Measurements from ENCODE around the gene KLK7. TPM values are rescaled to one million over a fixed set of nuclear protein-coding genes. Genes with fewer than 3 reads are reported as not detected.

KLK7 gene
- polyA plus RNA-seq, 1 of the 3 experiments (the other 2 are of a cell fraction) = not detected

GRCh38 chr19:50939596-50939995 is 44.1 kb downstream of the KLK7 start:
- CTCF ChIA-PET = interaction anchor here (2.7 to 3.8 kb wide), 2 partner anchors 10 to 17 kb away, joined by 11 to 16 read pairs; no protein-coding TSS in a partner anchor
- H2AFZ ChIP-seq (ENCODE audit: low read depth) = no peak overlapping the region
- no peak for DNase-seq

GRCh38 chr19:50933640-50934039 is 50.1 kb downstream of the KLK7 start:
- Histone ChIP-seq H3K4me1 (ENCODE audit: control insufficient read depth in 1 of 2, insufficient read depth in 2 of 2, low read depth in 1 of 2, low read length in 1 of 2) (no peaks in the 10 kb centered on the region), H3K4me3 (ENCODE audit: low read depth in 2 of 2, low read length in 1 of 2) (no peak overlapping the region), H4K20me1 (ENCODE audit: insufficient read depth) (no peaks in the 10 kb centered on the region), H2AFZ (ENCODE audit: low read depth) (no peak overlapping the region), H3K9me2 (no peaks in the 10 kb centered on the region), H3K27ac (ENCODE audit: low read depth in 2 of 2, low read length in 1 of 2) (no peak overlapping the region), H3K4me2 (no peak overlapping the region), H3K79me2 (ENCODE audit: insufficient read depth) (no peaks in the 10 kb centered on the region), H3K9me3 (no peaks in the 10 kb centered on the region), H3K36me3 (replicated peaks in 1 of 2; ENCODE audit: control insufficient read depth in 1 of 2, insufficient read depth in 2 of 2, low read length in 1 of 2) (no peaks in the 10 kb centered on the region), H3F3A (replicated peaks; ENCODE audit: insufficient read depth) (no peaks in the 10 kb centered on the region), H3K9ac (no peak overlapping the region), H3K27me3 (ENCODE audit: insufficient read depth) (peaks cover 37% of the 10 kb centered on the region; the same call in 1 of the 2 replicates)
- ChIA-PET CTCF (interaction anchor here (3.6 kb wide), 1 partner anchor 11 kb away, joined by 24 read pairs; no protein-coding TSS in a partner anchor), POLR2A (no interaction called here)
- 27% methylated on average over 8 of the region's 8 CpGs for whole genome bisulfite sequencing (ENCODE audit: low lambda C conversion rate)
- no peak for DNase-seq
- TF ChIP-seq MAX (IDR thresholded peaks at IDR 0.05; ENCODE audit: low read depth) = no peak
- TF ChIP-seq RAD21 (IDR thresholded peaks at IDR 0.05; ENCODE audit: low read length) = no peak
- TF ChIP-seq TAF1 (IDR thresholded peaks at IDR 0.05; ENCODE audit: borderline replicate concordance, low read depth, low read length) = no peak
- no peak for TF ChIP-seq GABPA (IDR thresholded peaks at IDR 0.05; ENCODE audit: low read depth)
- TF ChIP-seq USF1 (IDR thresholded peaks at IDR 0.05; ENCODE audit: borderline replicate concordance, low read depth) = no peak
- TF ChIP-seq IRF3 (IDR thresholded peaks at IDR 0.05; ENCODE audit: low read depth, low read length) = no peak
- no peak for TF ChIP-seq ZBTB33 (IDR thresholded peaks at IDR 0.05; ENCODE audit: borderline replicate concordance, low read depth)
- TF ChIP-seq POLR2AphosphoS5 (IDR thresholded peaks at IDR 0.05; ENCODE audit: low read depth, low read length) = no peak
- TF ChIP-seq MXI1 (IDR thresholded peaks at IDR 0.05; ENCODE audit: low read depth, low read length) = no peak
- TF ChIP-seq RXRA (IDR thresholded peaks at IDR 0.05; ENCODE audit: borderline replicate concordance, low read depth) = no peak
- TF ChIP-seq JUND (IDR thresholded peaks at IDR 0.05) = no peak
- no peak for TF ChIP-seq EP300 (IDR thresholded peaks at IDR 0.05; ENCODE audit: borderline replicate concordance in 1 of 2, low read depth in 1 of 2, low read length in 1 of 2)
- TF ChIP-seq NFIC (IDR thresholded peaks at IDR 0.05; ENCODE audit: borderline replicate concordance) = no peak
- no peak for TF ChIP-seq RFX5 (IDR thresholded peaks at IDR 0.05; ENCODE audit: low read length)
- no peak for TF ChIP-seq EZH2phosphoT487 (IDR thresholded peaks at IDR 0.05; ENCODE audit: borderline replicate concordance, low read depth)
- TF ChIP-seq TEAD4 (IDR thresholded peaks at IDR 0.05; ENCODE audit: borderline replicate concordance, insufficient read depth) = no peak
- TF ChIP-seq RCOR1 (IDR thresholded peaks at IDR 0.05; ENCODE audit: low read length) = no peak
- TF ChIP-seq SIN3A (IDR thresholded peaks at IDR 0.05; ENCODE audit: borderline replicate concordance, low read depth, low read length) = no peak

More at GRCh38 chr19:50939596-50939995, 44.1 kb downstream of the KLK7 start:
- Histone ChIP-seq H3F3A (replicated peaks; ENCODE audit: insufficient read depth) (no peaks in the 10 kb centered on the region), H3K9me3 (no peaks in the 10 kb centered on the region), H3K27me3 (ENCODE audit: insufficient read depth) (peaks cover 22% of the 10 kb centered on the region; the same call in 1 of the 2 replicates), H3K9me2 (no peaks in the 10 kb centered on the region), H3K9ac (no peak overlapping the region), H3K27ac (ENCODE audit: low read depth in 2 of 2, low read length in 1 of 2) (no peak overlapping the region), H3K4me3 (ENCODE audit: low read depth in 2 of 2, low read length in 1 of 2) (no peak overlapping the region), H4K20me1 (ENCODE audit: insufficient read depth) (no peaks in the 10 kb centered on the region), H3K79me2 (ENCODE audit: insufficient read depth) (no peaks in the 10 kb centered on the region), H3K36me3 (replicated peaks in 1 of 2; ENCODE audit: control insufficient read depth in 1 of 2, insufficient read depth in 2 of 2, low read length in 1 of 2) (no peaks in the 10 kb centered on the region), H3K4me1 (ENCODE audit: control insufficient read depth in 1 of 2, insufficient read depth in 2 of 2, low read depth in 1 of 2, low read length in 1 of 2) (no peaks in the 10 kb centered on the region), H3K4me2 (no peak overlapping the region)
- 3% methylated on average over 2 of the region's 2 CpGs for WGBS (ENCODE audit: low lambda C conversion rate)
- TF ChIP-seq SIN3A (IDR thresholded peaks at IDR 0.05; ENCODE audit: borderline replicate concordance, low read depth, low read length) (no peak), USF1 (IDR thresholded peaks at IDR 0.05; ENCODE audit: borderline replicate concordance, low read depth) (no peak), CHD2 (IDR thresholded peaks at IDR 0.05; ENCODE audit: low read length, partially characterized antibody) (no peak), RFX5 (IDR thresholded peaks at IDR 0.05; ENCODE audit: low read length) (no peak), EP300 (IDR thresholded peaks at IDR 0.05; ENCODE audit: borderline replicate concordance in 1 of 2, low read depth in 1 of 2, low read length in 1 of 2) (no peak), MAX (IDR thresholded peaks at IDR 0.05; ENCODE audit: low read depth) (no peak), GABPA (IDR thresholded peaks at IDR 0.05; ENCODE audit: low read depth) (no peak), NRF1 (IDR thresholded peaks at IDR 0.05; ENCODE audit: low read depth, low read length) (no peak), YY1 (IDR thresholded peaks at IDR 0.05; ENCODE audit: low read depth) (no peak), ELF1 (IDR thresholded peaks at IDR 0.05) (no peak)
- POLR2A ChIA-PET = no interaction called here

Data from SK-N-SH (cell line).